H1 (cell line): ENCODE measurements around the gene CDCA4. TPM values are rescaled to one million over a fixed set of nuclear protein-coding genes. Genes with fewer than 3 reads are reported as not detected.

ENCODE experiments used
- ATF3 ChIP-seq: IDR thresholded peaks from 2 replicates; pipeline ENCODE4 v1.6.1; 2011; ENCODE audit warnings: low read depth, mild to moderate bottlenecking, low read length; ENCODE audit not compliant: insufficient read depth
- NANOG ChIP-seq: IDR thresholded peaks from 2 replicates; pipeline ENCODE4 v1.6.1; 2011; ENCODE audit warnings: low read length, low read depth, mild to moderate bottlenecking, inconsistent platforms; ENCODE audit not compliant: insufficient read depth, poor library complexity, severe bottlenecking
- POLR2A ChIP-seq, 2 experiments: IDR thresholded peaks; 1 replicate in 1 of 2; 2 replicates in 1 of 2; pipeline ENCODE4 v1.6.1; 2011; ENCODE audit warnings: low read depth in 2 of 2, low read length in 2 of 2, mild to moderate bottlenecking in 2 of 2; ENCODE audit errors: control extremely low read depth in 1 of 2
- RBBP5 ChIP-seq: IDR thresholded peaks from 2 replicates; pipeline ENCODE4 v1.7.1; 2012; ENCODE audit warnings: low read depth, mild to moderate bottlenecking, inconsistent platforms, low read length, moderate library complexity, borderline replicate concordance
- RFX5 ChIP-seq: IDR thresholded peaks from 2 replicates; pipeline ENCODE4 v1.6.1; 2011; ENCODE audit warnings: low read depth, low read length, improper control_type of control experiment, borderline replicate concordance
- SAP30 ChIP-seq: fragments of 300-600 bp; sonication (generic); IDR thresholded peaks from 2 replicates; pipeline ENCODE4 v1.7.1; 2012; ENCODE audit warnings: low read length, moderate library complexity, mild to moderate bottlenecking, inconsistent platforms; ENCODE audit not compliant: insufficient read depth, insufficient replicate concordance
- polyA plus RNA-seq, 7 experiments: library from polyadenylated mRNA; depleted of rRNA in 3 of 7; stranded (reverse) in 5 of 7; unstranded in 2 of 7; fragments of >200 nt in 5 of 7; fragments of 200-250 nt in 2 of 7; gene quantifications; 1 replicate in 5 of 7; 2 replicates in 1 of 7; 4 replicates in 1 of 7; pipeline versions ENCODE4 v1.2.1 to v1.2.3, GENCODE V29; 2011 to 2013; ENCODE audit warnings: missing spikeins in 2 of 7, mixed read lengths in 2 of 7
- total RNA-seq: library from RNA; stranded (reverse); fragmentation: NEBNext Ultra II Directional; extraction: Animal tissue kit (Norgen Biotek cat#: 25700); gene quantifications from 2 replicates; pipeline ENCODE4 v1.2.1, GENCODE V29; 2021

CDCA4 gene
- total and polyA plus RNA-seq, 2 of the 8 experiments (the other 6 are each of a cell fraction or from before 2014, with no cell fraction given) = 49.9 to 62.4 TPM

GRCh38 chr14:105030836-105031396, 10.0 kb upstream of the CDCA4 start (continued):
- TF ChIP-seq SAP30 (no peak), NANOG (no peak), RFX5 (no peak), RBBP5 (no peak), POLR2A (IDR thresholded peaks at IDR 0.05; ENCODE audit: control extremely low read depth in 1 of 2, low read depth in 2 of 2, low read length in 2 of 2) (no peak), ATF3 (no peak)
